ENCODE results near the gene PDCD1. TPM values are rescaled to one million over a fixed set of nuclear protein-coding genes. Genes with fewer than 3 reads are reported as not detected.

The PDCD1 gene
- total and polyA plus RNA-seq, 2 experiments from 2014 or later: 0.44 TPM; not detected in 1

GRCh38 chr2:241905716-241906377 is 47.2 kb upstream of the PDCD1 start:
- H3K36me3 ChIP-seq (replicated peaks; ENCODE audit: insufficient read depth, low read depth): no peaks in the 10 kb centered on the region
- H3K79me2 ChIP-seq: no peaks in the 10 kb centered on the region
- no peaks in the 10 kb centered on the region for H3K27me3 ChIP-seq
- H3K4me2 ChIP-seq: no peak overlapping the region
- H3K4me3 ChIP-seq: no peak overlapping the region
- no peaks in the 10 kb centered on the region for H3K9me3 ChIP-seq (ENCODE audit: low read depth)
- DNase-seq (ENCODE audit: low spot score): no peak
- TF ChIP-seq CTCF (IDR thresholded peaks at IDR 0.05; ENCODE audit: poor library complexity) (no peak), EZH2phosphoT487 (IDR thresholded peaks at IDR 0.05; ENCODE audit: low read depth, severe bottlenecking, unreplicated experiment) (no peak), EZH2 (IDR thresholded peaks at IDR 0.05; ENCODE audit: borderline replicate concordance) (no peak)
- no peaks in the 10 kb centered on the region for H3K9me2 ChIP-seq (replicated peaks; ENCODE audit: insufficient read depth)
- 86% methylated on average over 14 of the region's 14 CpGs for WGBS (ENCODE audit: low lambda C conversion rate, missing lambda C conversion rate)
- no peak overlapping the region for H2AFZ ChIP-seq
- H3K27ac ChIP-seq: no peak overlapping the region
- H3K4me1 ChIP-seq (ENCODE audit: insufficient read depth): peaks cover 6% of the 10 kb centered on the region
- no peaks in the 10 kb centered on the region for H4K20me1 ChIP-seq (ENCODE audit: insufficient read depth, poor library complexity, severe bottlenecking)

GRCh38 chr2:241904791-241905710 is 46.4 kb upstream of the PDCD1 start:
- WGBS (ENCODE audit: low lambda C conversion rate, missing lambda C conversion rate): 93% methylated on average over 29 of the region's 29 CpGs

GRCh38 chr2:241904011-241904718 is 45.5 kb upstream of the PDCD1 start:
- Histone ChIP-seq H2AFZ (no peak overlapping the region), H3K36me3 (replicated peaks; ENCODE audit: insufficient read depth, low read depth) (no peaks in the 10 kb centered on the region), H3K79me2 (no peaks in the 10 kb centered on the region), H3K4me3 (no peak overlapping the region), H3K9me2 (replicated peaks; ENCODE audit: insufficient read depth) (no peaks in the 10 kb centered on the region), H3K27me3 (no peaks in the 10 kb centered on the region), H3K9me3 (ENCODE audit: low read depth) (no peaks in the 10 kb centered on the region), H4K20me1 (ENCODE audit: insufficient read depth, poor library complexity, severe bottlenecking) (no peaks in the 10 kb centered on the region), H3K27ac (no peak overlapping the region), H3K4me1 (ENCODE audit: insufficient read depth) (peaks cover 8% of the 10 kb centered on the region), H3K4me2 (no peak overlapping the region)
- 88% methylated on average over 19 of the region's 19 CpGs for WGBS (ENCODE audit: low lambda C conversion rate, missing lambda C conversion rate)
- TF ChIP-seq EZH2 (IDR thresholded peaks at IDR 0.05; ENCODE audit: borderline replicate concordance): no peak
- no peak for TF ChIP-seq CTCF (IDR thresholded peaks at IDR 0.05; ENCODE audit: poor library complexity)
- TF ChIP-seq EZH2phosphoT487 (IDR thresholded peaks at IDR 0.05; ENCODE audit: low read depth, severe bottlenecking, unreplicated experiment): no peak
- no peak for DNase-seq (ENCODE audit: low spot score)

More at GRCh38 chr2:241904791-241905710, 46.4 kb upstream of the PDCD1 start:
- Histone ChIP-seq H3K27ac (no peak overlapping the region), H3K9me3 (ENCODE audit: low read depth) (no peaks in the 10 kb centered on the region), H3K4me1 (ENCODE audit: insufficient read depth) (peaks cover 6% of the 10 kb centered on the region), H4K20me1 (ENCODE audit: insufficient read depth, poor library complexity, severe bottlenecking) (no peaks in the 10 kb centered on the region), H3K9me2 (replicated peaks; ENCODE audit: insufficient read depth) (no peaks in the 10 kb centered on the region), H3K4me3 (no peak overlapping the region), H3K27me3 (no peaks in the 10 kb centered on the region), H3K36me3 (replicated peaks; ENCODE audit: insufficient read depth, low read depth) (no peaks in the 10 kb centered on the region), H2AFZ (no peak overlapping the region), H3K4me2 (no peak overlapping the region), H3K79me2 (no peaks in the 10 kb centered on the region)
- DNase-seq (ENCODE audit: low spot score): no peak
- no peak for TF ChIP-seq EZH2 (IDR thresholded peaks at IDR 0.05; ENCODE audit: borderline replicate concordance)
- TF ChIP-seq CTCF (IDR thresholded peaks at IDR 0.05; ENCODE audit: poor library complexity): no peak
- no peak for TF ChIP-seq EZH2phosphoT487 (IDR thresholded peaks at IDR 0.05; ENCODE audit: low read depth, severe bottlenecking, unreplicated experiment)
